Endothelial cell (in vitro differentiated cells): ENCODE data around the gene SPAG17. TPM values are rescaled to one million over a fixed set of nuclear protein-coding genes. Genes with fewer than 3 reads are reported as not detected.

Experiments used
- DNase-seq: peaks from one replicate; pipeline ENCODE4 v3.0.0; 2021; ENCODE audit warnings: low spot score
- H3K27ac Mint-ChIP-seq: one replicate; pipeline ENCODE4 v1.8.0; 2021; ENCODE audit warnings: mixed read lengths, inconsistent platforms; ENCODE audit not compliant: unreplicated experiment
- H3K27me3 Mint-ChIP-seq: one replicate; pipeline ENCODE4 v1.8.0; 2021; ENCODE audit warnings: mild to moderate bottlenecking, moderate library complexity, mixed read lengths, inconsistent platforms; ENCODE audit not compliant: unreplicated experiment
- H3K36me3 Mint-ChIP-seq: one replicate; pipeline ENCODE4 v1.8.0; 2021; ENCODE audit warnings: mild to moderate bottlenecking, low read depth, mixed read lengths, inconsistent platforms; ENCODE audit not compliant: unreplicated experiment
- H3K4me1 Mint-ChIP-seq: one replicate; pipeline ENCODE4 v1.8.0; 2021; ENCODE audit warnings: mild to moderate bottlenecking, mixed read lengths, inconsistent platforms; ENCODE audit not compliant: unreplicated experiment
- H3K4me3 Mint-ChIP-seq: one replicate; pipeline ENCODE4 v1.8.0; 2021; ENCODE audit warnings: mild to moderate bottlenecking, mixed read lengths, inconsistent platforms; ENCODE audit not compliant: unreplicated experiment
- H3K9me3 Mint-ChIP-seq: one replicate; pipeline ENCODE4 v1.8.0; 2021; ENCODE audit warnings: mixed read lengths, inconsistent platforms; ENCODE audit not compliant: unreplicated experiment
- CTCF ChIP-seq: fragments of 200-600 bp; sonication (generic); IDR thresholded peaks from one replicate; pipeline ENCODE4 v1.5.0; 2021; ENCODE audit warnings: antibody characterized with exemption; ENCODE audit not compliant: unreplicated experiment
- total RNA-seq: library from RNA; stranded (reverse); fragmentation: NEBNext Ultra II Directional; extraction: Animal tissue kit (Norgen Biotek cat#: 25700); gene quantifications from one replicate; pipeline ENCODE4 v1.2.1, GENCODE V29; 2021; ENCODE audit not compliant: unreplicated experiment

SPAG17 gene
- total RNA-seq, 1 donor from 2014 or later = 9.5 TPM

- H3K9me3 Mint-ChIP-seq = no peaks in the 10 kb centered on the region
- H3K36me3 Mint-ChIP-seq = no peaks in the 10 kb centered on the region
- no peak overlapping the region for H3K27ac Mint-ChIP-seq
- H3K4me3 Mint-ChIP-seq = no peak overlapping the region
- no peak for TF ChIP-seq CTCF
- peaks cover 1% of the 10 kb centered on the region for H3K27me3 Mint-ChIP-seq
- no peak for DNase-seq
- no peaks in the 10 kb centered on the region for H3K4me1 Mint-ChIP-seq
Measured at GRCh38 chr1:118204648-118205047, 19.6 kb upstream of the SPAG17 start.

- Mint-ChIP-seq H3K27me3 (peaks cover 1% of the 10 kb centered on the region), H3K36me3 (no peaks in the 10 kb centered on the region), H3K27ac (no peak overlapping the region), H3K4me3 (no peak overlapping the region), H3K4me1 (no peaks in the 10 kb centered on the region), H3K9me3 (no peaks in the 10 kb centered on the region)
- DNase-seq = no peak
- no peak for TF ChIP-seq CTCF
Measured at GRCh38 chr1:118204105-118204504, 19.1 kb upstream of the SPAG17 start.

- TF ChIP-seq CTCF = no peak
- Mint-ChIP-seq H3K4me3 (no peak overlapping the region), H3K36me3 (no peaks in the 10 kb centered on the region), H3K9me3 (no peaks in the 10 kb centered on the region), H3K27ac (no peak overlapping the region), H3K27me3 (peaks cover 1% of the 10 kb centered on the region), H3K4me1 (no peaks in the 10 kb centered on the region)
- no peak for DNase-seq
Measured at GRCh38 chr1:118202076-118202608, 17.1 kb upstream of the SPAG17 start.

GRCh38 chr1:118201524-118201923 is 16.5 kb upstream of the SPAG17 start:
- Mint-ChIP-seq H3K27me3 (peaks cover 1% of the 10 kb centered on the region), H3K27ac (no peak overlapping the region), H3K4me1 (no peaks in the 10 kb centered on the region), H3K36me3 (no peaks in the 10 kb centered on the region), H3K9me3 (no peaks in the 10 kb centered on the region), H3K4me3 (no peak overlapping the region)
- TF ChIP-seq CTCF = no peak
- DNase-seq = no peak

- Mint-ChIP-seq H3K36me3 (no peaks in the 10 kb centered on the region), H3K27me3 (peaks cover 1% of the 10 kb centered on the region), H3K4me3 (no peak overlapping the region), H3K9me3 (no peaks in the 10 kb centered on the region), H3K4me1 (no peaks in the 10 kb centered on the region), H3K27ac (no peak overlapping the region)
- DNase-seq = no peak
- TF ChIP-seq CTCF = no peak
Measured at GRCh38 chr1:118200836-118201235, 15.8 kb upstream of the SPAG17 start.
